ENCODE measurements around the gene CSPG4. TPM values are rescaled to one million over a fixed set of nuclear protein-coding genes. Genes with fewer than 3 reads are reported as not detected.

Gene CSPG4
- total RNA-seq, 1 experiment from 2014 or later: 2.4 TPM

DNA sequence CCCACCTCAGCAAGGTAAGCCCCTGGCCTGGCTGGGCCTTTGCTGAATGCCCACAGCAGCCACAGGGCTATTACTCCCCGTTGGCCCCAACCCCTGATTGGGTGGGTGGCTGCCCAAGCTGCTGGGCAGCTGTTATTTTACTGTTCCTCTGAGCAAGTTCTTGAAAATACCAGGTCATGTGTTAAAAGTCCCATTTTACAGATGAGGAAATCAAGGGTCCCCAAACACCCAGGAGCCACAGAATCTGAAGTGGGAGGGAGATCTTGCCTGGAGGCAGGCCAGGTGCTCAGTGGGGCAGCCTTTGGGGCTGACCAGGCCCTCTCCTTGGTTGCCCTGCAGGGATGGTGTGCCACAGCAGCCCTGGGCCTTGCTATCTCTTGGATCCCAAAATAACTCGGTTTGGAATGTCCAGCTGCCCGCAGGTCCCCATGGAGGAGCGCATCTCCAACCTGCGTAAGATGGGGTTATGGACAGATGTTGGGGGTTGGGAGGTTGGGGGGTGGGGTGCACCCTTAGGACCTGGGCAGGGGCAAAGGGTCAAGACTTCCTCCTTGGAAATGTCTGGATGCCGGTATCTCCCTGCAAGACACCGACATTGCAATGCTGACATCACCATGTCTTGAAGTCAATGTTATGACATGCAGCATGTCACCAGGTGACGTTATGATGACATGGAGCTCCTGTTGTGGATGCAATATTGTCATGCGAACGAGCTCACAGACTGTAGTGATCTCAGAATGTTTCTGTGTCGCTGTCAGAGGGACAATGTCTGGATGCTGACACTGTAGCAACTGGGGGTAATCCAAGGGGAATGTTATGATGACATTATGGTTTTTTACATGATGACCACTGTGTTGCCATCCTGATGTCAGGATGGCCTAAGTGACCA is 13.3 kb upstream of the CSPG4 start:
- no TSS peak for BruUV-seq (replicated peaks)
- Histone ChIP-seq H3K9me2 (ENCODE audit: insufficient read depth) (no peaks in the 10 kb centered on the region), H2AFZ (no peak overlapping the region), H3K9me3 (ENCODE audit: insufficient read depth, low read depth) (no peaks in the 10 kb centered on the region), H3K36me3 (ENCODE audit: low read depth) (no peaks in the 10 kb centered on the region), H3K4me3 (no peak overlapping the region), H3F3A (ENCODE audit: insufficient read depth, low read depth) (peaks cover under 1% of the 10 kb centered on the region; the same call in 1 of the 2 replicates), H3K27me3 (ENCODE audit: insufficient read depth, low read depth) (no peaks in the 10 kb centered on the region), H3K27ac (no peak overlapping the region), H3K79me2 (ENCODE audit: low read depth) (no peaks in the 10 kb centered on the region), H4K20me1 (ENCODE audit: insufficient read depth) (no peaks in the 10 kb centered on the region), H3K4me1 (replicated peaks; ENCODE audit: insufficient read depth) (peaks cover 11% of the 10 kb centered on the region), H3K4me2 (no peak overlapping the region)
- no peak for DNase-seq
- CTCF ChIA-PET: no interaction called here
- TF ChIP-seq, protein P1, sequence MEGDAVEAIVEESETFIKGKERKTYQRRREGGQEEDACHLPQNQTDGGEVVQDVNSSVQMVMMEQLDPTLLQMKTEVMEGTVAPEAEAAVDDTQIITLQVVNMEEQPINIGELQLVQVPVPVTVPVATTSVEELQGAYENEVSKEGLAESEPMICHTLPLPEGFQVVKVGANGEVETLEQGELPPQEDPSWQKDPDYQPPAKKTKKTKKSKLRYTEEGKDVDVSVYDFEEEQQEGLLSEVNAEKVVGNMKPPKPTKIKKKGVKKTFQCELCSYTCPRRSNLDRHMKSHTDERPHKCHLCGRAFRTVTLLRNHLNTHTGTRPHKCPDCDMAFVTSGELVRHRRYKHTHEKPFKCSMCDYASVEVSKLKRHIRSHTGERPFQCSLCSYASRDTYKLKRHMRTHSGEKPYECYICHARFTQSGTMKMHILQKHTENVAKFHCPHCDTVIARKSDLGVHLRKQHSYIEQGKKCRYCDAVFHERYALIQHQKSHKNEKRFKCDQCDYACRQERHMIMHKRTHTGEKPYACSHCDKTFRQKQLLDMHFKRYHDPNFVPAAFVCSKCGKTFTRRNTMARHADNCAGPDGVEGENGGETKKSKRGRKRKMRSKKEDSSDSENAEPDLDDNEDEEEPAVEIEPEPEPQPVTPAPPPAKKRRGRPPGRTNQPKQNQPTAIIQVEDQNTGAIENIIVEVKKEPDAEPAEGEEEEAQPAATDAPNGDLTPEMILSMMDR (conservative IDR thresholded peaks at IDR 0.05): no peak
- no peak for TF ChIP-seq EZH2 (IDR thresholded peaks at IDR 0.05; ENCODE audit: low read depth)
- intact Hi-C loops (cut with micrococcal nuclease; ENCODE audit: unreplicated experiment): no loop called here
- POLR2A ChIA-PET (ENCODE audit: unreplicated experiment): no interaction called here

DNA sequence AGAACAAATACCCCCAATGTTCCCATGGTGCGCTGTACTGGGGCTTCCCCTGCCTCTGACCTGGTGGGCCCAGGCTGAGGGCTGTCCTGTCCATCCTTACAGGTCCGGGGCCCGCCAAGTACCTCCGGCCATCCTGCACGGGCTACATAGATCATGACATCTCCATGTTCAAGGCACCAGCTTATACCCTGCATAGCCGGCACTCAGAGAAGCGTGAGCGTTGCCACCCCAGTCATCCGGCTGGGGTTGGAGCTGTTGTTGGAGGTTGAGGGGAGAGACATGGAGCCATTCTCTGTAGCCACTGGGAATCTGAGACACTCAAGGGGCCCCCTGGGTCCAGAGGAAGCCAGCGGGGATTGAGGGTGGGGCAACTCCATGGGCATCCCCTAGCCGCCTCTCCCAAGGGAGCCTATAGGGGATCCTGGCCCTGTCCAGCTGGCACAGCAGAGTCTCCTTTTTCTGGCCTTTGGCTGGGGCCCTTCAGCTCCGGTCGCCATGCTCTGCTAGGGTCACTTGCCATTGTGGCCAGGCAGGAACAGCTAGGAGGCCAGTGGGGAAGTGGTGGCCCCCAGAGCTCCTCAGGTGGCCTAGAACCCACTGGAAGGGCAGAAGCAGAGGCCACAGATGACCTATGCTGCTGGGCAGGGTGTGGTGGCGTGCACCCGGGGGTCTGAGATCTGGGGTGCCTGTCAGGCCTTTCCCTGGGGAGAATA is 12.5 kb upstream of the CSPG4 start:
- ChIA-PET POLR2A (ENCODE audit: unreplicated experiment) (no interaction called here), CTCF (interaction anchor here (0.6 kb wide), 1 partner anchor 416 kb away, joined by 4 read pairs; no protein-coding TSS in a partner anchor)

More for the DNA sequence above, 12.5 kb upstream of the CSPG4 start:
- no peaks in the 10 kb centered on the region for H3K36me3 ChIP-seq (ENCODE audit: low read depth)
- TF ChIP-seq, protein P1 (conservative IDR thresholded peaks at IDR 0.05): no peak
- no peak for TF ChIP-seq EZH2 (IDR thresholded peaks at IDR 0.05; ENCODE audit: low read depth)
- intact Hi-C loops (cut with micrococcal nuclease; ENCODE audit: unreplicated experiment): no loop called here
- no peak overlapping the region for H3K27ac ChIP-seq
- no peaks in the 10 kb centered on the region for H3K9me2 ChIP-seq (ENCODE audit: insufficient read depth)
- no peaks in the 10 kb centered on the region for H3K9me3 ChIP-seq (ENCODE audit: insufficient read depth, low read depth)
- H3K79me2 ChIP-seq (ENCODE audit: low read depth): no peaks in the 10 kb centered on the region
- H3K27me3 ChIP-seq (ENCODE audit: insufficient read depth, low read depth): no peaks in the 10 kb centered on the region
- peaks cover 18% of the 10 kb centered on the region for H3K4me1 ChIP-seq (replicated peaks; ENCODE audit: insufficient read depth)
- no peak for DNase-seq
- no peak overlapping the region for H3K4me3 ChIP-seq
- H2AFZ ChIP-seq: no peak overlapping the region
- BruUV-seq (replicated peaks): no TSS peak
- peaks cover 8% of the 10 kb centered on the region; the same call in 1 of the 2 replicates for H3F3A ChIP-seq (ENCODE audit: insufficient read depth, low read depth)
- H3K4me2 ChIP-seq: no peak overlapping the region
- H4K20me1 ChIP-seq (ENCODE audit: insufficient read depth): no peaks in the 10 kb centered on the region
